Head of caudate nucleus (tissue), 42 donors: Measurements from ENCODE around the gene EPHB4.
"Not testable (repeated sequence)": the region's sequence is repeated elsewhere in the genome, so short reads cannot be mapped to it uniquely, and the experiment has no call there.

Experiments
- DNase-seq, 42 donors: peaks; one replicate each; pipeline versions ENCODE4 v3.0.0 to v3.0.0-alpha.2; 2020 to 2021; ENCODE audit warnings: mixed read lengths in 7 of 42
- intact Hi-C: fragments of 100-400 bp; cut with DNase I; formaldehyde crosslinking; loops from one replicate; pipeline ENCODE4 v1.15.0; 2022

Gene EPHB4

GRCh38 chr7:100801833-100802568 is 25.3 kb downstream of the EPHB4 start:
- intact Hi-C loops, result no loop called here
- DNase-seq, result no peak

- DNase-seq, result peak in 41 of 42 donors; percentile 5 to 78 (median 35)
- intact Hi-C loops, result no loop called here
Observed at GRCh38 chr7:100799037-100799896, 28.1 kb downstream of the EPHB4 start.

- DNase-seq, result no peak
- intact Hi-C loops, result no loop called here
Observed at GRCh38 chr7:100794741-100795140, 32.6 kb downstream of the EPHB4 start.

- intact Hi-C loops, result no loop called here
Observed at GRCh38 chr7:100793806-100794660, 33.3 kb downstream of the EPHB4 start.

GRCh38 chr7:100791881-100792666 is 35.2 kb downstream of the EPHB4 start:
- intact Hi-C loops, result no loop called here
- DNase-seq, result no peak

More at GRCh38 chr7:100793806-100794660, 33.3 kb downstream of the EPHB4 start:
- no peak for DNase-seq

GRCh38 chr7:100789055-100789454 is 38.3 kb downstream of the EPHB4 start:
- intact Hi-C loops, result no loop called here
- no peak for DNase-seq

GRCh38 chr7:100786323-100786722 is 41.0 kb downstream of the EPHB4 start:
- no peak for DNase-seq
- intact Hi-C loops, result no loop called here

- intact Hi-C loops, result no loop called here
- no peak for DNase-seq
Observed at GRCh38 chr7:100785878-100786277, 41.4 kb downstream of the EPHB4 start.

GRCh38 chr7:100783804-100784203 is 43.5 kb downstream of the EPHB4 start:
- no peak for DNase-seq
- intact Hi-C loops, result no loop called here

GRCh38 chr7:100781255-100781654 is 46.1 kb downstream of the EPHB4 start:
- intact Hi-C loops, result no loop called here
- no peak for DNase-seq

- intact Hi-C loops, result no loop called here
- DNase-seq, result no peak
Observed at GRCh38 chr7:100779359-100779758, 48.0 kb downstream of the EPHB4 start.

- intact Hi-C loops, result no loop called here
- no peak for DNase-seq
Observed at GRCh38 chr7:100778061-100778621, 49.2 kb downstream of the EPHB4 start.

- intact Hi-C loops, result no loop called here
- no peak for DNase-seq
Observed at GRCh38 chr7:100773491-100773890, 53.8 kb downstream of the EPHB4 start.

GRCh38 chr7:100768784-100769183 is 58.5 kb downstream of the EPHB4 start:
- intact Hi-C loops, result no loop called here

GRCh38 chr7:100765250-100765649 is 62.1 kb downstream of the EPHB4 start:
- no peak for DNase-seq
- intact Hi-C loops, result no loop called here

More at GRCh38 chr7:100768784-100769183, 58.5 kb downstream of the EPHB4 start:
- DNase-seq, result no peak

- intact Hi-C loops, result no loop called here
- DNase-seq, result no peak
Observed at GRCh38 chr7:100764841-100765240, 62.5 kb downstream of the EPHB4 start.

- intact Hi-C loops, result no loop called here
- DNase-seq, result no peak
Observed at GRCh38 chr7:100763556-100764140, 63.7 kb downstream of the EPHB4 start.

GRCh38 chr7:100762841-100763240 is 64.5 kb downstream of the EPHB4 start:
- intact Hi-C loops, DNase-seq: not testable (repeated sequence)
